Measurements from ENCODE around the gene OSBPL10.
"Not testable (repeated sequence)": the region's sequence is repeated elsewhere in the genome, so short reads cannot be mapped to it uniquely, and the experiment has no call there.

OSBPL10 gene

DNA sequence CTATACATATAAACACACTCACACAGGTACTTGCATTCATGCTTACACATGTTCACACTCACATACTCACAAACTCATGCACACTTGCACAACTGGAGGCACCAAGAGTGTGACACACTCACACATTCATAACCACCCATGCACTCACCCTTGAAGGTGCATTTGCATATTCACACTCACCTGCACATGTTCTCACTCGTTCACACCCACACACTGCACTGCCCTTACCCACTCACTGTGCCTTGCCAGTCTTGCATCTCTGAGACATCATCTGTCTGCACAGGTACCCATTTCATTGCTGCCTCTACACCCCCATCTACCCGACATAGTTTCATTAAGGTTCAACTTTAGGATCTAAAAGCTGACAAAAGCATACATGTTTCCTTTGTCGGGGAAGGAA is 95.8 kb downstream of the OSBPL10 start:
- ATAC-seq, result no peak

- ATAC-seq, result no peak
Measured at GRCh38 chr3:31884251-31884650, 96.8 kb downstream of the OSBPL10 start.

GRCh38 chr3:31882895-31883294 is 98.2 kb downstream of the OSBPL10 start:
- ATAC-seq, result no peak

GRCh38 chr3:31882431-31882830 is 98.6 kb downstream of the OSBPL10 start:
- no peak for ATAC-seq

GRCh38 chr3:31880482-31881078 is 100.5 kb downstream of the OSBPL10 start:
- ATAC-seq, result no peak

- ATAC-seq, result no peak
Measured at GRCh38 chr3:31880020-31880419, 101.0 kb downstream of the OSBPL10 start.

GRCh38 chr3:31879365-31879764 is 101.7 kb downstream of the OSBPL10 start:
- no peak for ATAC-seq

- ATAC-seq, result no peak
Measured at GRCh38 chr3:31878231-31878838, 102.7 kb downstream of the OSBPL10 start.

DNA sequence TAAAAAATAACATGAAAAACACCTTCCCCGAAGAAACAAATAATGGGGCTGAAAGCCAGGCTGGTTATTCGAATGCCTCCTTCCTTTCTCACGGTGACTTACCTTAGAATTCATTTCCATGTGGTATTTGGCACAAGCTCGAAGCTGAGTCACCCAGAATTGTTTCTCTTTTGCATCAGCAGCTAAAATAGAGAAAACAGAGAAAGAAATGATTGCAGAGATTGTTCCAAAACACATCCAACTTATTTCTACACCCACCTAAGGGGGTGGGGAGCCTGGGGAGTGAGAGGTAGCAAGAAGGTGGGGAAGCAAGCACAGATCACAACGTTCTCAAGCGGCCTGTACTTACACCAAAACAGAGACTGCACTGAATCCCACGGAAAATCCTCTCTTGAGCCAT is 104.7 kb downstream of the OSBPL10 start:
- no peak for ATAC-seq

- no peak for ATAC-seq
Measured at GRCh38 chr3:31875437-31875836, 105.6 kb downstream of the OSBPL10 start.

- ATAC-seq, result no peak
Measured at GRCh38 chr3:31873254-31873820, 107.7 kb downstream of the OSBPL10 start.

GRCh38 chr3:31871939-31872507 is 109.0 kb downstream of the OSBPL10 start:
- ATAC-seq, result no peak

GRCh38 chr3:31870111-31870510 is 111.0 kb downstream of the OSBPL10 start:
- not testable (repeated sequence) for ATAC-seq

DNA sequence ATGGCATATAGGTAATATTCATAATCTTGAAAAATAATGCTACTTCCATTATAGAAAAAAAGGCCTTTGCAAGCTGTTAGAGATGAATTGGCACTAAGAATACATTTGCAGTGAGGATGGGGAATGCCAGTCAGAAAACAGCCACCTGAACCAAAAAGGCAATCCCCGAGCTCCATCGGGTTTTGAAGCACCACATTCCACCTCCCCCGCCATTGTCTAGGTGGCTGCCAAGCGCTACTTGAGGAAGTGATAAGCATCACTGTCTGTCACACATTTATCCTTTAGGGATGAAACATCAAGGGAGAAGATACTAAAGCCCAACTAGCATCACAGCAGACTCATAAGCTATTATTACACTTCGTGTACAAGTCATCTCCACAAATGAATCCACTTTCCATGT is 112.8 kb downstream of the OSBPL10 start:
- no peak for ATAC-seq

DNA sequence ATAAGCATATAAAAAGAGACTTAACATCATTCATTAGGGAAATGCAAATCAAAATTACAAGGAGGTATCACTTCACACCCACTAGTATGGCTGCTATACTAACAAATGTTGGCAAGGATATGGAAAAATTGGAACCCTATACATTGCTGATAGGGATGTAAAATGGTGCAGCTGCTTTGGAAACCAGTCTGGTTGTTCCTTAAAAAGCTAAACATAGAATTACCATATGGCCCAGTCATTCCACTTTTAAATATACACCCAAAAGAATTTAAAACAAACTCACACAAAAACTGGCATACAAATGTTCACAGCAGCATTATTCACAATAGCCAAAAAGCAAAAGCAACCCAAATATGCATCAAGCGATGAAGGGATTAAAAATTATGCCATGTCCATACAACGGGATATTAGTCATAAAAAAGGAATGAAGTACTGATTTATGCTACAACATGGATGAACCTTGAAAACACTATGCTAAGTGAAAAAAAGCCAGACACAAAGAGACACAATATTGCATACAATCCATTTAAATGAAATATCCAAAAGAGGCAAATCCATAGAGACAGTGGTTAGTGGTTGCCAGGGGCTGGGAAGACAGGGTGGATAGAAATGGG is 118.3 kb downstream of the OSBPL10 start:
- no peak for ATAC-seq

DNA sequence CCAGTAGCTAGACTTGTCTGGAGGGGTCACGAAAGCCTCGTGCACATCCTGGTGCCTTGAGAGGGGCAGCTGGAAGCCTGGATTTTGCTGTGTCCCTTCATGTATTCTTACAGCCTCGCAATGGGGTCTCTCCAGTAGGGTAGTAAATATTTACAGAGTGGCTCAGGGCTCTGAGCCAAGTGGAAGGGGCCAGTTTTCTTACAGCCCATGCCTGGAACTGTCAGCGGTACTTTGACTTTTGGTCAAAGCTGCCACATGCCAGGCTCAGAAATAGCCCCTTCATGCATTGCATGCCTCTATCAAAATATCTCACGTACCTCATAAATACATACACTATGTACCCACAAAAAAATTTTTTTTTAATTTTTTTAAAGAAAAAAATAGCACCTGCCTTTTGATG is 119.2 kb downstream of the OSBPL10 start:
- no peak for ATAC-seq

DNA sequence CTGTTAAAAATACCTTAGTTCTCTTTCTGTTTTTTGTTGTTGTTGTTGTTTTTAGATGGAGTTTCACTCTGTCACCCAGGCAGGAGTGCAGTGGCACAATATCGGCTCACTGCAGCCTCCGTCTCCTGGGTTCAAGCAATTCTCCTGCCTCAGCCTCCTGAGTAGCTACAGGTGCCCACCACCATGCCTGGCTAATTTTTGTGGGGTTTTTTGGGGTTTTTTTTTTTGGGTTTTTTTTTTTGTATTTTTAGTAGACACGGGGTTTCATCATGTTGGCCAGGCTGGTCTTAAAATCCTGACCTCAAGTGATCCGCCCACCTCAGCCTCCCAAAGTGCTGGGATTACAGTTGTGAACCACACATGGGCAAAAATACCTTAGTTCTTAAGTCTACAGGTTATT is 120.4 kb downstream of the OSBPL10 start:
- ATAC-seq, result not testable (repeated sequence)

GRCh38 chr3:31859245-31859644 is 121.8 kb downstream of the OSBPL10 start:
- no peak for ATAC-seq

- ATAC-seq, result no peak
Measured at GRCh38 chr3:31858439-31858838, 122.6 kb downstream of the OSBPL10 start.

DNA sequence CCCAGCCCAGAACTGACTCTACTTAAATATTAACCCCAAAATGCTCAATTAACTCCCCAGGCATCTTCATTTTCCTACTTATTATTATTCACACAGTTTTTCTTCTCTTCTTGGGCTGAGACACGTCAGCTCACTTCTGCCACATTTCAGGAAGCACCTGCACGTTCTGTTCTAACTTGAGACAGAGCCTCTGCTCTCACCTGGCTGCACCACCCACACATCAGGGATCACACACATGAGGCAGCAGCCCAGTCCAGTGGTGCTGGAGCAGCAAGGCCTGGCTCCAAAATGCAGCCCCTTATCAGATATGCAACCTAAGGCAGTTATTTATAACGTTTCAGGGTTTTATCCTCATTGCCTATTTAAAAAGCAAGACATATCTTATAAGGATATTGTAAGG is 127.5 kb downstream of the OSBPL10 start:
- no peak for ATAC-seq

DNA sequence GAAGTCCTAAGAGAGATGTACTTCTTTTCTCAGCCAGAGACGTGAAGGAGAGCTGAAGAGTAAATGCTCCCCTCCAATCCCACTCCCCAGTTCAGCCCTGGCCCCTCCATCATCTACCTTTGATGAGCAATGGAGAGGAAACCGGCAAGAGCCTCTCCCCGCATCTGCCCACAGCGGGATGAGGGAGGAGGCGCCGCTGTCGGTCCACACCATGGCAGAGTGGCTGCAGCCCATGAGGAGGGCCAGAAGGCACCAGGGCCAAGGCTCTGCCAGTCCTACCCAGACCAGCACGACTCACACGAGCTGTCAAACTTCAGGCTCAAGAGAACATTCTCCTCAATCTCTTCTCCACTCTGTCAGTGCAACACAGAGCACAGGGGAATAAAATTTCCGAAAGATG is 129.8 kb downstream of the OSBPL10 start:
- no peak for ATAC-seq

- no peak for ATAC-seq
Measured at GRCh38 chr3:31848911-31849310, 132.2 kb downstream of the OSBPL10 start.

DNA sequence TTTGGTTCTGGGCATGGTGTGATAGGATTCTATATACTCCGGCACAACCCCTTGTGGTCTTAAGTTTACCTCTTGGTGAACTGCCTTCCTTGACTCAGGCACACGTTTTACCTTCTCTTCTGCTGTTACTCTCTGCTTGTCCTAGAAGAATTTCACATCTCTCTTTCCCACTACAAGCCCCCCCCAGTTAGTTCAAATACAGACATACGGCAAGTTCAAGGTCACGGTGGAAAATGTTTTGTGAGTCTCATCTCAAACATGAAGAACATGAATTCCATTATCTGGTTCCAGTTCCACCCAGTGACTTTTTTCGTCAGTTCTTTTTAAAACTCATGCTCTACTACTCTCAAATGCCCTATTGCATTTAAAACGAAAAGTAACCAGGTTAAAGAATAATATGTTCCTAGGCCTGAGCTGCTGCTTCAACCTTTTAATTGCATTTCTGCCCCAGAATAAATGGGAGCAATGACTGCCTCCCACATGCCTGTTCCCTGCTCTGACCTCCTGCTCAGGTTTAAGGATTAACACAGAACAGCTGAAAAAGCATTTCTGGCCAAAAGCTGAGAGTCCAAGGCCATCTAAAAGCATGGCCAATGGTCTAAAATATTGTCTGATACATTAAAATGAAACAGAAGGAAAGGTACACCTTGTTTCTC is 132.8 kb downstream of the OSBPL10 start:
- no peak for ATAC-seq
